Measurements from ENCODE around the gene SOX10.
A peak's percentile ranks its signal among the peaks of the same experiment; 100 is the strongest.
"Not testable (repeated sequence)": the region's sequence is repeated elsewhere in the genome, so short reads cannot be mapped to it uniquely, and the experiment has no call there.

The SOX10 gene

GRCh38 chr22:37953437-37954179 is 30.7 kb downstream of the SOX10 start, which contains the start of the genes C22orf23 and POLR2F:
Gene C22orf23 (minus strand): TSS chr22:37953601. CDS start chr22:37953149, 452 bp downstream.
Gene POLR2F (plus strand): TSS chr22:37953699. CDS start chr22:37953788, 89 bp downstream.
- TF ChIP-seq, protein P1, sequence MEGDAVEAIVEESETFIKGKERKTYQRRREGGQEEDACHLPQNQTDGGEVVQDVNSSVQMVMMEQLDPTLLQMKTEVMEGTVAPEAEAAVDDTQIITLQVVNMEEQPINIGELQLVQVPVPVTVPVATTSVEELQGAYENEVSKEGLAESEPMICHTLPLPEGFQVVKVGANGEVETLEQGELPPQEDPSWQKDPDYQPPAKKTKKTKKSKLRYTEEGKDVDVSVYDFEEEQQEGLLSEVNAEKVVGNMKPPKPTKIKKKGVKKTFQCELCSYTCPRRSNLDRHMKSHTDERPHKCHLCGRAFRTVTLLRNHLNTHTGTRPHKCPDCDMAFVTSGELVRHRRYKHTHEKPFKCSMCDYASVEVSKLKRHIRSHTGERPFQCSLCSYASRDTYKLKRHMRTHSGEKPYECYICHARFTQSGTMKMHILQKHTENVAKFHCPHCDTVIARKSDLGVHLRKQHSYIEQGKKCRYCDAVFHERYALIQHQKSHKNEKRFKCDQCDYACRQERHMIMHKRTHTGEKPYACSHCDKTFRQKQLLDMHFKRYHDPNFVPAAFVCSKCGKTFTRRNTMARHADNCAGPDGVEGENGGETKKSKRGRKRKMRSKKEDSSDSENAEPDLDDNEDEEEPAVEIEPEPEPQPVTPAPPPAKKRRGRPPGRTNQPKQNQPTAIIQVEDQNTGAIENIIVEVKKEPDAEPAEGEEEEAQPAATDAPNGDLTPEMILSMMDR (IDR thresholded peaks at IDR 0.05; ENCODE audit: low read depth, low read length): no peak
- peak; percentile 88 for DNase-seq (ENCODE audit: extremely low read depth, low read depth)

DNA sequence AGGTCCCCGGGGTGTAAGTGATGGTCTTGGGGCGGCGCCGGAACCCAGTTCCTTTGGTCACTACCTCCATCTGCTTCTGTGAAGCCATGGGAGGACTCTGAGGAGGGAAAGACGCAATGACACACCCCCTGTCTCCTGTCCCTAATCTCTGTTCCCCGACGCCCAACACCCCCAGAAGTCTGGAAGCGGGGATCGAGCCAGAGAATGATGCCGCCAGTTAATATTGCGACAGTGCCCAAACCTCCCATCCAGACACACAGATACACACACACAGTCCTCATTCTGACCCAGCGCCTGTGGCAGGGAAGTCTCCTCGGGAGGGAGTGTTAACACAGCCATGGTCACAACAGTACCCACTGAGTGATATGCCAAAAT is 31.3 kb downstream of the SOX10 start:
- TF ChIP-seq, protein P1 (IDR thresholded peaks at IDR 0.05; ENCODE audit: low read depth, low read length): no peak
- no peak for DNase-seq (ENCODE audit: extremely low read depth, low read depth)

DNA sequence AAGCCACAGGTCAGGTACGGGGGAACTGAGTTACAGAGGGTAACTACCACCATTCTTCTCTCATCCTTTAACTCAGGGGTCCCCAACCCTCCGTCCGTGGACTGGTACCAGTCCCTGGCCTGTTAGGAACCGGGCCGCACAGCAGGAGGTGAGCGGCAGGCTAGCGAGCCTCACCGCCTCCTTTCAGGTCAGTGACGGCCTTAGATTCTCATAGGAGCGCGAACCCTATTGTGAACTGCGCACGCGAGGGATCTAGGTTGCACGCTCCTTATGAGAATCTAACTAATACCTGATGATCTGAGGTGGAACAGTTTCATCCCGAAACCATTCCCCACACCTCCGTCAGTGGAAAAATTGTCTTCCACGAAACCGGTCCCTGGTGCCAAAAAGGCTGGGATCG is 31.7 kb downstream of the SOX10 start:
- not testable (repeated sequence) for DNase-seq (ENCODE audit: extremely low read depth, low read depth)

- TF ChIP-seq, protein P1 (IDR thresholded peaks at IDR 0.05; ENCODE audit: low read depth, low read length): no peak
- DNase-seq (ENCODE audit: extremely low read depth, low read depth): no peak
Measured at GRCh38 chr22:37951305-37951704, 33.0 kb downstream of the SOX10 start.

DNA sequence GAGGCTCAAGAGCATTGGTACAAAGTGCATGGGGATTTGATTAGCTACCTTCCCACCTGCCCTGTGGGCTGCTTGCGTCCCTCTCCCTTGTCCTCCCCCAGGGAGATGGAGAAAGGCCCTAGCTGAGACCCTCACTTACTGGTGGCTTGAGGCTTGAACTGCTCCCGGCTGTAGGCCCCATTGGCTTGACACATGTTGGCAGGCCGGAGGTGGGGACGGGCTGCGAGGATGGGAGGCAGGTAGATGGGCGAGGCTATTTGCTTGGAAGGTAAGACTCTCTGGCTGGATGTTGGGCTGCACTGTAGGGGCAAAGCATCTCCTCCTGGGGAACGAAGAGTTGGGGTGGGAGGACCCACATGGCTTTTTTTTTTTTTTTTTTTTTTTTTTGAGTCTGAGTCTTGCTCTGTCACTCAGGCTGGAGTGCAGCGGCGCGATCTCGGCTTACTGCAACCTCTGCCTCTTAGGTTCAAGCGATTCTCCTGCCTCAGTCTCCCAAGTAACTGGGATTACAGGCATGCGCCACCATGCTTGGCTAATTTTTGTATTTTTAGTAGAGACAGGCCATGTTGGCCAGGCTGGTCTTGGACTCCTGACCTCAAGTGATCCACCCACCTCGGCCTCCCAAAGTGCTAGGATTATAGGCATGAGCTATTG is 37.1 kb downstream of the SOX10 start:
- not testable (repeated sequence) for DNase-seq (ENCODE audit: extremely low read depth, low read depth)

DNA sequence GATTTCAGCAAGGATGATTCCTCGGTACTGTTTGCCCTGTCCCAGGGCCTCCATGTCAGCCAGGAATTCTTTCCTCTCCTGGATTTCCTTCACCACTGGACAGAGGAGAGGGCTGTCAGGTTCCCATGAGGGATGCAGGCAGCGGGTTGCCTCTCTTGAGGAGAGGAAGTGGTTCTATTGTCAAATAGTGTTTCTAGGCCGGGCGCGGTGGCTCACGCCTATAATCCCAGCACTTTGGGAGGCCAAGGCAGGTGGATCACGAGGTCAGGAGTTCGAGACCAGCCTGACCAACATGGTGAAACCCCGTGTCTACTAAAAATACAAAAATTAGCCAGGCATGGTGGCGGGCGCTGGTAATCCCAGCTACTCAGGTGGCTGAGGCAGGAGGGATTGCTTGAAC is 39.9 kb downstream of the SOX10 start:
- DNase-seq (ENCODE audit: extremely low read depth, low read depth): not testable (repeated sequence)

DNA sequence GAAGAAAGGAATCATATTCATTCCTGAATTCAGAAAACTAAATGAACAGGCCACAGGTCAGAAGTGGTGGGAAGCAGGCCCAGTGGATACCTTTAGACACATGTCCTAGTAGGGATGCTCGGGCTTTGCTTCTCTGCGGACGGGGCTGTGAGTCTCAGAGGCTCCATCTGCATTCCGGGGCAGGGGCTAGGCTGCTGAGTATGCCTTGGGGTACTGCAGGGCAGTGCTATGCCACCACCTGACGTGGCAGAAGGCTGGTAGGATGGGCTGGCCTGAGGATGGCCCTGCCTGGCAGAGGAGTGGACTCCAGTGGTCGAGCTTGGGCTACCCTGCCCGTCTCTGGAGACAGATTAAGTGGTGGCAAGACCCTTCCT is 40.5 kb downstream of the SOX10 start:
- DNase-seq (ENCODE audit: extremely low read depth, low read depth): no peak
- TF ChIP-seq, protein P1 (IDR thresholded peaks at IDR 0.05; ENCODE audit: low read depth, low read length): no peak

- no peak for DNase-seq (ENCODE audit: extremely low read depth, low read depth)
- TF ChIP-seq, protein P1 (IDR thresholded peaks at IDR 0.05; ENCODE audit: low read depth, low read length): no peak
Measured at GRCh38 chr22:37943136-37943824, 41.1 kb downstream of the SOX10 start.
